GM12801 (cell line): ENCODE measurements around the gene KDM4B.

ENCODE experiments used
- TF ChIP-seq, protein P1 (sequence below): IDR thresholded peaks from one replicate; pipeline ENCODE4 v1.5.1; 2011; ENCODE audit warnings: control low read depth; ENCODE audit not compliant: insufficient read length; ENCODE audit errors: extremely low read depth

Gene KDM4B

DNA sequence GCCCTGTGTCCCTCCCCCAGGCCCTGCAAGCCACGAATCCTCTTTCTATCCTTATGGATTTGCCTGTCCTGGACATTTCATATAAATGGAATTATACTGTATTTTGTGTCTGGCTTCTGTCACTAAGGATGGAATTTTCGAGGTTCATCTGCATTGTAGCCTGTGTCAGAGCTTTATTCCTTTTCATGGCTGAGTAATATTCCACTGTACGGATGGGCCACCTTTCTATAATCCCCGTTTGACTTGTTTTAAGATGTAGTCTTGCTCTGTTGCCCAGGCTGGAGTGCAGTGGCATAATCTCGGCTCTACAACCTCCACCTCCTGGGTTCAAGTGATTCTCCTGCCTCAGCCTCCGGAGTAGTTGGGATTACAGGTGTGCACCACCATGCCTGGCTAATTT lies 3.9 kb upstream of the KDM4B start:
- TF ChIP-seq, protein P1, sequence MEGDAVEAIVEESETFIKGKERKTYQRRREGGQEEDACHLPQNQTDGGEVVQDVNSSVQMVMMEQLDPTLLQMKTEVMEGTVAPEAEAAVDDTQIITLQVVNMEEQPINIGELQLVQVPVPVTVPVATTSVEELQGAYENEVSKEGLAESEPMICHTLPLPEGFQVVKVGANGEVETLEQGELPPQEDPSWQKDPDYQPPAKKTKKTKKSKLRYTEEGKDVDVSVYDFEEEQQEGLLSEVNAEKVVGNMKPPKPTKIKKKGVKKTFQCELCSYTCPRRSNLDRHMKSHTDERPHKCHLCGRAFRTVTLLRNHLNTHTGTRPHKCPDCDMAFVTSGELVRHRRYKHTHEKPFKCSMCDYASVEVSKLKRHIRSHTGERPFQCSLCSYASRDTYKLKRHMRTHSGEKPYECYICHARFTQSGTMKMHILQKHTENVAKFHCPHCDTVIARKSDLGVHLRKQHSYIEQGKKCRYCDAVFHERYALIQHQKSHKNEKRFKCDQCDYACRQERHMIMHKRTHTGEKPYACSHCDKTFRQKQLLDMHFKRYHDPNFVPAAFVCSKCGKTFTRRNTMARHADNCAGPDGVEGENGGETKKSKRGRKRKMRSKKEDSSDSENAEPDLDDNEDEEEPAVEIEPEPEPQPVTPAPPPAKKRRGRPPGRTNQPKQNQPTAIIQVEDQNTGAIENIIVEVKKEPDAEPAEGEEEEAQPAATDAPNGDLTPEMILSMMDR, result no peak

DNA sequence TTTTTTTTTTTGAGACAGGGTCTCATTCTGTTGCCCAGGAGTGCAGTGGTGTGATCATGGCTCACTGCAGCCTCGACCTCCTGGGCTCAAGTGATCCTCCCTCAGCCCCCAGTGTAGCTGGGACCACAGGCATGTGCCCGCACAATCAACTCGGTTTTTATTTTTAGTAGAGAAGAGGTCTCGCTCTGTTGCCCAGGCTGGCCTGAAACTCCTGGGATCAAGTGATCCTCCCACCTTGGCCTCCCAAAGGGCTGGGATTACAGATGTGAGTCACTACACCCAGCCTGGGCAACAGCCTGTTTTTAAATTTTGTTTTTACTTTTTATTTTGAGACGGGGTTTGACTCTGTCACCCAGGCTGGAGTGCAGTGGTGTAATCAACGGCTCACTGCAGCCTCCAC lies 2.3 kb upstream of the KDM4B start:
- TF ChIP-seq, protein P1, result no peak

DNA sequence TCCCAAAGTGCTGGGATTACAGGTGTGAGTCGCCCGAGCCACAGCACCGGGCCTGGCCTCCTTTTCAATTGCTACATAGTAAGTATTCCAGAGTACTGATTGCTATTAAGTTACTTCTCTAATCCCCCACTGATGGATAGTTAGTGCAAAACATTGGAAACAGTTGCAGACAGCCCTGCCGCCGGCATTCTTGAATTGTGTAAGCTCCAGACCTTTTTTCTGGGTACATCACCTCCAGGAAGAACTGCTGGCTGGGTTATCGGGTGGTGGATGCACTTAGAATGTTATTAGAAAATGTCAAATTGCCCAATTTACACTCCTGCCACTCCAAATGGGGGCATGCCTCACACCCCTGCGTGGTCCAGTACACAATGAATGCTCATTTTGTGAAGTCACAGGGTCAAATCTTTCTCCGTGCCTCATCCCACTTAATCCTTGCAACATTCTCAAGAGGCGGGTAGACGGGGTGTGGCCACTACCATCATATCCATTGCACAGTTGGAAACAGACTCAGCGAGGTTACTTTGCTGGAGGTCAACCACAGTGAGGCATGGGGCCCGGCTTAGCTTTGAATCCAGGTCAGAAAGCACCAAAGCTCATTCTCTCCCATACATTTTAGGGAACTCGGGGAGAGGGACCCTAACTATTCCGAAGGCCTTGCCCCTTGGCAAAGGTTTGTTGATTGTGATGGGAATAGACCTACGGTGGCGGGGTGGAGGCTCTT lies 1.0 kb upstream of the KDM4B start:
- TF ChIP-seq, protein P1, result no peak

DNA sequence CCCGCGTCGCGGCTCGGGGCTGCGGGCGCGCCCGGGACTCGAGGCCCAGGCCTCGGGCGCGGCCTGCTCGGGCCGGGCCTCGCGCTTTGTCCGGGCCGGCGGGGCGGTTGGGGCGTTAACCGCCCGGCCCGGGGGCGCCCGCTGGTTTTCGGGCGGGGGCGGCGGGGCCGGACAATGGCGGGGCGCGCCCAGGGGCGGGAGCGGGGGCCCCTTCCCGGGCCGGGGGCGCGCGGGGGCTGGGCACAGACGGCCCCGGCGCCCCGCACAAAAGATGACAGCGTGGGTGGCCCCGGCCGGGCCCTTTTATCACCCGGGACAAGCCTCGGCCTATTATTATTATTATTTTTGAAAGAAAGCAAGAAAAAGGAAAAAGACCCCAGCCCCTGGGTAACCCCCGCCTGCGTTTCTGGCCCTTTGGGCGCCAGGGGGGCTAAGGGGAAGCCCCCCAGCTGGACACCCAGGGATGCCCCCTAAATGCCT lies 419 bp downstream of the KDM4B start:
- TF ChIP-seq, protein P1, result no peak

DNA sequence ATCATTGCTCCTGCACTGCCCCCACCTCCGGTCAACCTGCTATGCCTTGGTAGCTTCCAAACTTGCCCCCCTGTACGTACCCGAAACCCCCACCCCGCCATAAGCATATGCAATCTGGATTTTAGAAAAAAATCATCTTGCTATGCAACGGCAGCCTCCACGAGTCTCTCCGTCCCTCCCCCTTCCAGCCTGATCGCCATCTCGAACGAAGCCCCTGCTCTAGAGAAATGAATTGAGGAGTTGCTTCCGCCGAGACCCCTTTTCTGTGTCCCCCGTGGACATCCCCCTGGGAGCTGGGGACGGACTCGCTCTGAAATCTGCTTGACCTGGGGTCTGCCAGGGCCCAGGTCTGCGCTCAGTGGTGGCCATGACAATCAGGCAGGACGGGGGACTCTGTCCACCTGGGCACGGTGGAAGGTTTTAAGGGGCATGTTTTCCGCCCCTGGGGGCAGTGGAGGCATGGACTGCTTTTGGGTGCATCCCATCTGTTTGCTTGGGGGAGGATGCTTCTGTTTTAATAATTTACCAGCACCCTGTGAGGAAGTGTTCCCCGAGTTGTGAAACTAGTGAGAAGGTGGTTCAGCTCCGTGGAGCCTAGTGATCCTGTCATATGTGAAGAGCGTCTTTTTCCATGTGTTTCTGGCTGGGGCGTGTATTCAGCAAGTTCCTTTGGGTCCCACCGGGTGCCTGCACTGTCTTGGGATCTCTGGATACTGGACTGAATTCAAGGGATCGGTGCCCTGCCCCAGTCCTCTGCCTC lies 1.0 kb downstream of the KDM4B start:
- TF ChIP-seq, protein P1, result no peak

DNA sequence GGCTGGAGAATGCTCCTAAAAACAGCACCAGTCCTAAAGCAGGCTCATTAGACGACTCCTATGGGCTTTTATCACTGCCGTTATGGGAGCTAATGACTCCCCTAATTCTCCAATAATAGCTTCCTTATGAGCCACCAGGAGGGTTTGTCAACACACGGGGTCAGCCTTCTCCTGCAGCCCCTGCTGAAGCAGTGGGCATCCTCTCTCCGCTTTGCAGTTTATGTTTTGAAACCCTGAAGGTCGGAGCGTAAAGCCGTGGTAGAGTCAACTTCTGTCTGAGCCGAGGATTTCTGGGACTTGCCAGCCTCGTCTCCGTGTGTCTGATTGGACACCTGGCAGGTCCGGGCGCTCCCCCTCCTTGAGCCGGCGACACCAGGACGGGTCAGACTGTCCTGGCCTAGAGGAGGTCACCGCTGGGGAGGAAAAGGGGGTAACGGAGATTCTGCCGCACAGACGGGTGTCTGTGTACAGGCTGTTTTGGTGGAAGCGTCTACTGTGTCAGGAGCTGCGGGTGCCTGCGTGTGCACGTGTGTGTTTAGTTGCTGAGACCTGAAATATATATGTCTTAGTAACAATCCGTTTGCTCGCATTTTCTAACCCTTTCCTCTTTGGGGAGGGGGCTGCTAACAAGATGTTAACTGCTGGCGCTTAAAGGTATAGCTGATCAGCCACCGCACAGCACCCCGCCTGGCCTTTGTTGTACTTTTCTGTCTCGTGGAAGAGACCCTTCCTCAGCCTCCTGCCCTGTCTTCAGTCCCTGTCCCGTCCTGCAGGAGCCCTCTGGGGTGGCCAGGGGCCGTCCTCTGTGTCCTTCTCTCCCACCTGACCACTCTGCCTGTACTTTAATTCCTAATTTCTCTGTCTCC lies 1.9 kb downstream of the KDM4B start:
- TF ChIP-seq, protein P1, result no peak

DNA sequence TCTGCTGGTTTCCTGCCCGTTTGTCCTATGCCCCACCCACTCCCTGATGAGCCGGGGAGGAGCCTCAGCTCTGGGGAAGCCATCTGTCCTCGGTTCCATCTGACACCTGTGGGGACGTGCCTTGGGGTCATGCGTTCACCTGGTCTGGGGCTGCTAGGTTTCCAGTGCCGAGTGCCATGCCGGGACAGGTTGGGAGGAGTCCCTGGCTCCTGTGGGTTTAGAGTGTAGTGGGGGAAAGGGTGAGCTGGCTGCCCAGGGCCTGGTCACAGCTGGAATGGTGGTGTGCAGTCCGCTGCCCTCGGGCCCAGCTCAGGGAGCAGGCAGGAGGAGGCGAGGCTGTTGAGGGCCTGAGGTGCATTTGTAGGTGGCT lies 2.5 kb downstream of the KDM4B start:
- TF ChIP-seq, protein P1, result no peak
